ENCODE measurements around the gene NDNF.

GRCh38 chr4:120994521-120994920 is 77.8 kb downstream of the NDNF start:
- TF ChIP-seq CTCF (IDR thresholded peaks at IDR 0.05) (no peak), POLR2A (IDR thresholded peaks at IDR 0.05) (no peak)

All from lower leg skin (tissue), 3 donors.